ENCODE measurements around the gene TDRD7.

TDRD7 gene

DNA sequence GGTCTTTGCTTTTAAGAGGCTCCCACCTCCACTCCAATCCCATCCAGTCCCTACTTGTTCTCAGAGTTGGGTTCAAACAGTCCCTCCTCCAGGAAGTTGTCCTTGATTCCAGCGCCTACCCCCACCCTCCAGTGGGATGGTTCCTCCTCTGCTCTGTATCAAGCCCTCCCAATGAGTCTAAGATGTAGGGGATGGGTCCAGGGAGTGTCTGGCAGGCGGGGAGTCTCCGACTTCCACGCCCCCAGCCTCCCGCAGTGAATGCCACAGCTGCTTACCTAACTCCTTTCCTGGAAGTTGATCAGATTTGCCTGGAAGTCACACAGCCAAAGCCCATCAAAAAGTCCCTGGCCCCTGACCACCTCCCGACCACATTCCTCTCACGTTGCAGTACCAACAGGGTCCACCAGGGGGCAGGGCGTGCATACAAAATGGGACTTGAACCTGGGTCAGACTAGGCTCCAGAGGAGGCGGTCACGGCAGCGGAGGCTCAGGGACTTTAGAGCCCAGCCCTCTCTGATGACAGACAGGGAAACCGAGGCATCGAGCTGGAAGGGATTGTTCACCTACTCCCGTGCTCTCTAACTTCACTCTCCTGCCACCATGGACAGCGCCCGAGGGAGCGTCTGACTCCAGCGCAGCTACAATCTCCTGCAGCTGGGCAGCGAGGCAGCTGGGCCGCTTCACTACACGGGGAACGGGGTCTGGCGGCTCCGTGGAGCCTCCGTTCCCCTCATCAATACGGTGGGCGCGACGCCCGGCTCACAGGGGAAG lies 25.0 kb upstream of the TDRD7 start:
- DNase-seq, result peak; percentile 36 to 92 (median 80)
- intact Hi-C loops (cut with DNase I), result no loop called here

DNA sequence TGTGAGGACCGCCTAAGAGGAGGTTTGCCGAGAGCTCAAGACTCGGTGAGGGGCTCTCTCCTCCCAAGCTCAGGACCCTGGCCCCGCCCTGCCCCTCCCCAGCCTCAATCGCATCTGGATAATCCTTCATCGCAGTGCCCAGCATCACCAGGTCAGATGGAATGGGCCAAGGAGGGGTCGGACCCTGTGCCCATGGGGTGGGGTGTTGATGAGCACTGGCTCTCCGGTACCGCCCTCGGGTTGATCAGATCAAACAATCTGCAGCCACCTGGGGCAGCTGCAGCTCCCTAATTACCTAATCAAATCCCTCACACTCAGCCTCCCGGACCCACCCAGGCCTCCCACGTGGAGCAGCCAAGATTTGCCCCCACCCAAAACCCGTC lies 24.4 kb upstream of the TDRD7 start:
- no peak for DNase-seq
- intact Hi-C loops (cut with DNase I), result no loop called here

DNA sequence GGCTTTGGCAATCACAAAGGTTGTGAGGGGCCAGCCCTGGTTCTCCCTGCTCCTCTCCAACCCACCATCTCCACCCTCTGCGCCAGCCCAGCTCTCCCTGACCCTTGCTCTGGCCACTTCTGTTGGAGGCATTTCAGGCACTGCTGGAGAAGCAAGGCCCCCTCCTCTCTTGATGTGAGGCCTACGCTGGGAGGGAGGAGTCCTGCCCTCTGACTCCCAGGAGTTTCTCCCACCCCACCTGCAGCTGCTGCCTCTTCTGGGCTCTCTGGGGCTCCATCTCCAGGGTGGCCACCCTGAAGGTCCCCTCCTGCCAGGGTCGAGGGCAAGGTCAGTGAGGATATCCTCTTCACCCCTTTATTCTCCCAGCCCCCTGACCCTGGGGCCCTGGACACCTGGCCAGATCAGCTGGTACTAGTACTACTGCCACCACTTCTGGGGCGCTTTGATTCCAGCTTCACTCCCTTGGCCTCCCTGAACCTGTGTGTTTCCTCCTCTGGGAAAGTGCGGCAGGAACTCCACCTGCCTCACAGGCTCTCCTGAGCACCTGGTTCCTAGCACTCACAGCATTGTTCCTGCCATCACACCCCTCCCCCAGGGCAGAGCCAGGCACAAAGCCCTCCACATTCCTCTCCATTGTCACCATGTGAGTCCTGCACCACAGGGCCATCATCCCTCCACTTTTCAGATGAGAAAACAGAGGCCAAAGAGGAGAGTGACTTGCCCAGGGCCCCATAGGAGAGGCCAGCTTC lies 23.8 kb upstream of the TDRD7 start:
- intact Hi-C loops (cut with DNase I), result no loop called here

DNA sequence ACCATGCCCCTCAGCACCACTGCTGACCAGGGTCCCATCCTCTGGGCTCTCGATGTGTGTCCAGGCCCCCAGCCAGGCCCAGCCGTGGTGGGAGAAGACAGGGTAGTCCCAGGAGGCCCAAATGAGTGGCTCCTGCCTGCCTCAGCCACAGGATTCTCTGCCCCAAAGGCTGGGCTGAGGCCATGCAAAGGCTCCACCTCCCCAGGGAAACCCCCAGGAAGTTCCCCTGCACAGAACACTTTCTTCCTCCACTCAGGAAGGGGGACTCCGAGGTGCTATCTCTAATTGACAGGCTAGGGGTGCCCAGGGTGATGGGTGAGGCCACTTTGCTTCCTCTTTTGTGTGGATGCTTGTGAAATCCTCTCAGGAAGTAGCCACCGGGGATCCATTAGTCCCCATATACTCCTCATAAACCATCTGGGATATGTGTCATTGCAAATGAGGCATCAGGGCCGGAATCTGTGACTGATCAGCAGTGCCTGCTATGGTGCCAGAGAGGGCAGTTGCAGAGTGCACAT lies 23.1 kb upstream of the TDRD7 start:
- DNase-seq, result no peak
- intact Hi-C loops (cut with DNase I), result no loop called here

More for the DNA sequence above, 23.8 kb upstream of the TDRD7 start:
- no peak for DNase-seq

DNA sequence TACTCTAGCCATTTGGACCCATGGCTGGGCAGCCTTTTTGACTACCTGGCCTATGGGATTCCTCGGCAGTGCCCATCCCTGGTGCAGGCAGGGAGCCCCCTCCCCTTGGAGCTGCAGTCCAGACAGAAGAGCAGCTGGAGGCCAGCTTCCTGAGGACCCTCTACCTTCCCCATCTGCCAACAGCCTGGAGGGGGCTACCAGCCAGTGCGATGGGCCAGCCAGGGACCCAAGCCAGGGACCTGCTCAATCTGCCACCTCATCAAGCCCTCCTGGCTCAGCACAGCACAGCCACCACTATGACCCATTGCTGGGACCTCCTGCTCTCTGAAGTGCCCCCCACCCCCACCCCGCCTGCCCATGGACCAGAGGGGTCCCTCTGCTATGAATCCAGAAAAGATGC lies 22.6 kb upstream of the TDRD7 start:
- no peak for DNase-seq
- intact Hi-C loops (cut with DNase I), result no loop called here

DNA sequence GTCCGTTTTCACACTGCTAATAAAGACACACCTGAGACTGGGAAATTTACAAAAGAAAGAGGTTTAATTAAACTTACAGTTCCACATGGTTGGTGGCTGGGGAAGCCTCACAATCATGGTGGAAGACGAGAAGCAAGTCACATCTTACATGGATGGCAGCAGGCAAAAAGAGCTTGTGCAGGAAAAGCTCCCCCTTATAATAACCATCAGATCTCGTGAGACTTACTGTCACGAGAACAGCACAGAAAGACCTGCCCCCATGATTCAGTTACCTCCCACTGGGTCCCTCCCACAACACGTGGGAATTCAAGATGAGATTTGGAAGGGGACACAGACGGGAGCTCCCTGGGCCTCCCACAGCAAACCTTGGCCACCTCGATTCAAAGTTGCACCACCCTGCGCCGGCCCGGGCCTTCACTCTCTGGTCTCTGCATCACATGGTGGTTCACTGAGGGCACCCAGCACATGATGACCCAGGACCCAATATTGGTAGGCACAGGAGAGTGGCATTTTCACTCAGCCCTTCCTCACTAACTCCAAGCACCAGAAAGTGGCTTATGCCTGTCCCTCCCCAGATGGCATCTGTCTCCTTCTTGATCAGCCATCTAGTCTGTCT lies 21.0 kb upstream of the TDRD7 start:
- no peak for DNase-seq
- intact Hi-C loops (cut with DNase I), result no loop called here

DNA sequence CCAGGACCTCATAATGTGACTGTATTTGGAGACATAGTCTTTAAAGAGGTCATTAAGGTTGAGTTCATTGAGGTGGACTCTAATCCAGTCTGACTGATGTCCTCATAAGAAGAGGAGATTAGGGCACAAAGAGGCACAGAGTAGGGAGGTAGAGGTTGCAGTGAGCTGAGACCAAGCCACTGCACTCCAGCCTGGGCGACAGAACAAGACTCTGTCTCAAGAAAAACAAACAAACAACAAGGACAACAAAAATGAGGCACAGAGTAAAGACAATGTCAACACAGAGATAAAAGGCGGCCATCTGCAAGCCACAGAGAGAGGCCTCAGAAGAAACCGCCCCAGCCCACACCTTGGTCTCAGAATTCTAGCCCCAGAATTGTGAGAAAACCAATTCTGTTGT lies 17.0 kb upstream of the TDRD7 start:
- intact Hi-C loops (cut with DNase I), result no loop called here
- DNase-seq, result no peak

DNA sequence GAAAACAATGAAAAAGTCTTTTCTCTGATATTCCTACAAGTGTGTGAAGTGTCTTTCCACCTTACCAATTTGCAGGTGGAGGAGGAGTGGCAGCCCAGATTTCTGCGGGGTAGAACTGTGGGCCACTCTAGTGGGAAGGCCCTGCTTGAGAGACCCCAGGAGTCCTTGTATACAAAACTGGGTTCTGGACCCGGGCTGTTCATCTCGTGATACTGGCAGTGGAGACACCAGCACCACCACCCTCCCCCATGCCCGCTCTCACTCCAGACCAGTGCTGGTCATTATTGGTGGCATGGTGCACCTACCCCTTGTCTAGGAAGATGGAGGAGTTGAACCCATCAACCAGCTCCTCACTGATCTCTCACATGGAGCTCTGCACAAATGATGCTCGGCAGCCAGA lies 16.2 kb upstream of the TDRD7 start:
- intact Hi-C loops (cut with DNase I), result no loop called here
- no peak for DNase-seq

DNA sequence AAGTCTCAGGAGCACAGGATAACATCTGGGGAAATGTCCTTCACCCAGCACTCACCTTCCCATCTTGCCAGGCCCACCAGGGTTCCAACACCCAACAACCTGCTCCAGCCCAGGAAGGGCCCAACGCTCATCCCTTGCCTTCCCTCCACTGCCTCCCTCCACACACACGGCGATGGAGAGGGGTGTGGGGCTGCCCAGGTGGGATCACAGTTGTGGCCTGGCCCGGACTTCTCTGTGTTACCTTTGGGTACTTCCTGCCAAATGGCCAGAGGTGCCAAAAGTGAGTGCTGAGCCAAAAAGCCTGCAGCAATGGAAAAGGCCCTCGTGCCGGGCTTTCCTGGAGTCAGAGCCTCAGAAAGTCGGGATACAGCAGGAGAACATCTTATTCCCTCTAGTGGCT lies 15.6 kb upstream of the TDRD7 start:
- intact Hi-C loops (cut with DNase I), result no loop called here
- no peak for DNase-seq

DNA sequence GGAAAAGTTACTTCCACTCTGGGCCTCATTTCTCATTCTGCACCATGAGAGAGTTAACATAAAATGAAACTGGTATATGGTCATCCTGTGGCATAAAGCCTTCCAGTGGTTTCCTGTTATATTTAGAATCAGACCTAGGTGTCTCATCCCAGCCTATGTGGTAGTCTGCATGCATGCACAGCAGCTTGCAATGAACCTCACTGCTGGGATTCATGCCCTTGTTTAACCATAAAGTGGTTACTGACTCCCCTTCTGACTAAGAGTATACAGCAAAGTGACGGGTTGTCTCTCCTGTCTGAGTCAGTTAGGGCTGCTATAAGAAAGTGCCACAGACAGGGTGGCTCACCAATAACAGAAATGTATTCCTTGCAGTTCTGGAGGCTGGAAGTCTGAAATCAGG lies 14.7 kb upstream of the TDRD7 start:
- DNase-seq, result no peak
- intact Hi-C loops (cut with DNase I), result no loop called here

DNA sequence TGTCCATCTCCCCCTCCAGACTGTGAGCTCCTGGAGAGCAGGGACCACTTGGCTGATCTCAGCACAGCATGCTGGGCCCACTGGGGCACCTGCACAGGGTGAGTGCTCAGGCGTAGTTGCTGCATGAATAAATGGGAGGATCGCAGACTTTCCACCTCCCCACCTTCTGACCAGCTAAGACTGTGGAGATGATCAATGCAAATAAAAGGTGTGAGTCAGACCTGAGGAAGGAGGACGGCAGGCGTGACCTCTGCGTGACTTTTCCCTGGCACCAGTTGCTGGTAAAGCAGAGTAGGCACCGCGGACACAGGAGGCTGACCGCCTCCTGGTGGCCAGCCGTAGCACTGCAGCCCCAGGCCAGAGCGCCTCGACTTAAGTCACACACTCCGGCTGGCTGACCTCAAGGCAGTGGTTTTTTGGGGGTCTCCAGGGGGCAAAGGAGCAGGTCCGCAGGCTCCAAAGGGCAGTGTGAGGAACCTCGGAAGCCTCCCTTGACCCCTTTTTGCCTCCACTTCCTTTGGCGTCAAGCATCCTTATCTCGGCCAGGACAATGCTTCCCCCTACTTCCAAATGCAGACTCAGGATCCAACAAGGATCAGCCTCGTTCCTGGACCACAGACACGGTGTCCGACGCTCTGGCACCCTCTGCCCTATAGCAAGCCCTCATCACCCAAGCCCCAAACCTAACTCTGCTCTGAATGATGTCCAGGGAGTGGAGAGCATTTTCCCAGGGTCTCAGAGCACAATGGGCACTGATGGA lies 12.7 kb upstream of the TDRD7 start:
- DNase-seq, result peak in 38 of 42 donors; percentile 29 to 82 (median 58)

DNA sequence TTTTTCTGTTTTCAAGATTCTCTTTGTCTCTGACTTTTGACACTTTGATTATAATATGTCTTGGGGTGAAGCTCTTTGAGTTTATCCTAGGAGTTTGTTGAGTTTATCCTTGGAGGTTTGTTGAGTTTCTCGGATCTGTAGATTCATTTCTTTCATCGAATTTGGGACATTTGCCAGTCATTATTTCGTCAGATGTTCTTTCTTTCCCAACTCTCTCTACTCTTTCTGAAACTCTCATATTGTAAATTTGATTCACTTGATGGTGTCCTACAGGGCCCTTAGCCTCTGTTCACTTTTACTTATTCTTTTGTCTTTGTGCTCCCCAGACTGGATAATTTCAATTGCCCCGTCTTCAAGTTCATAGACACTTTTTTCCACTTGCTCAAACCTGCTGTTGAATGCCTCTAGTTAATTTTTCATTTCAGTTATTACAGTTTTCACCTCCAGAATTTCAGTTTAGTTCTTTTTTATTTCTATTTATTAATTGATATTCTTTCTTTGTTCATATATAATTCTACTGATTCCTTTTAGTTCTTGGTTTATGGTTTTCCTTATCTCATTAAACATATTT lies 8.1 kb upstream of the TDRD7 start:
- DNase-seq, result no peak
- intact Hi-C loops (cut with DNase I), result no loop called here

More for the DNA sequence above, 12.7 kb upstream of the TDRD7 start:
- intact Hi-C loops (cut with DNase I), result no loop called here

DNA sequence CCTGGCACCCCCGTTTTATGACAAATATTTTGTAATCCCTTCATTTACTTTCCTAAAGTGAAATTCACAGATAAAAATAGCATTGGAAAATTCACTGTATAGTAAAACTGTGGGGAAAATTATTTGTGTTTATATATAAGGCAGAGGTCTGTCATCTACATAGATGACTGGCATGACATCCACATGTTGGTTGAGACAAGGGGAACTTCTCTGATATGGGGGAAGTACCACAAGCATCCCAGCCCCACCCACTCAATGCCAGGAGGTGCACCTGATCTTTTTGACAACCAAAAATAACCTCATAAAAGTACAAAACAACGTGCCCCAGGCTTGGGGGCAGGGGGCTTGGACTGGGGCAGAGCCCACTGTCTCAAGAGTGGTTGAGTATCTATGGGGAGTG lies 6.3 kb upstream of the TDRD7 start:
- intact Hi-C loops (cut with DNase I), result no loop called here
- no peak for DNase-seq

DNA sequence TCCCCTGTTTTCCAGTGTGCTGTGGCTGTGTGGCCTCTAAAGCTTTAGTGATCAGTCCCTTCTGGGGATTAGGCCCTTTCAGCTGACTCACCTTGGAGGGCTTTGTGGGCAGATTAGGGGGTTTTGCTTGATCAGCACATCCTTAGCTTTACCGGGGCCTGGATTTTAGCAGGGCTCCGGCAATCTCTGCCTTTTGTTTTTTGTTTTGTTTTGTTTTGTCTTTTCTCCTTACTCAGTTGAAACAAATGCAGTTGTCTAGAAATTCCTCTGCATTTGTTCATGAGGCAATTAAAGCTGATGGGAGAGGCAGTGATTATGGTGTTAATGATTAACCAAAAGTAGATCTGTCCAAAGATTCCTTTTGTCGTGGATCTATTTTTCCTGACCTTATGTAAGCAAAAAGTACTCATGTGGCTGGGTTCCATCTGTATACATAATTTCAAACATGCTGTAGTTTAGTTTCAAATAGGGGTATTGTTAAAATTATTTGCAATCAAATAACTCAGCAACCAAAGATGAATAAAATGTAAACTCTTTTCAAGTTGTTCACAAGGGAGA lies 5.2 kb upstream of the TDRD7 start:
- DNase-seq, result no peak
- intact Hi-C loops (cut with DNase I), result no loop called here

DNA sequence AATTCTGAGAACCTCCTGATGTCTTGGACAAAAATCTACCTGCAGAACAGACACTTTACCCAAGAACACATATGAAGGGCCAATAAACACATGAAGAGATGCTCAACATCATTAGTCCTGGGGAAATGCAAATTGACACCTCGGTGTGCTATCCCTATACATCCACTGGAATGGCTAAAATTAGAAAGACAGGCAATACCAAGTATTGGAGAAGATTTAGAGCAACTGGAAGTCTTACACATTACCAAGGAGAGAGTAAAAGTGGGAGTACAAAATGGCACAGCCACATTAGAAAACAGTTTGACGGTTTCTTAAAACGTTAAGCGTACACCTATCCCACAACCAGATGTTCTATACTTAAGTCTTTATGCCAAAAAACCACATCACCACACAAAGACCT lies 3.3 kb upstream of the TDRD7 start:
- intact Hi-C loops (cut with DNase I), result no loop called here
- DNase-seq, result no peak

DNA sequence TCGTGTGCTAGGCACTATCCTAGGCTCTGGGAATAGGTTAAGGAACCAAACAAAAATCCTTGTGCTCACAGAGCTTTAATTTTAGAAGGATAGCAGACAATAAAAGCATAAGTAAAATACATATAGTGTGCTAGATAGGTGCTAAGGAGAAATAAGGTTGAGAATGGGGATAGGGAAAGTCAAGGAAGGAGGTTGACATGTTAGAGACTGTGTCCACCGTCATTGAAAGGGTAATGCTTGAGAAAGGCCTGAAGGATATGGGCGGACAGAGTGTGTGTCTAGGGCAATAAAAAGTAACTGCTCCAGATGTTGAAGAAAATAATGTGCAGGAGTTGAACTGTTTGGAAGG lies 482 bp upstream of the TDRD7 start:
- no peak for DNase-seq
- intact Hi-C loops (cut with DNase I), result loop anchor here (10.0 kb wide), 1 partner anchor 203 kb away; no protein-coding TSS in a partner anchor

DNA sequence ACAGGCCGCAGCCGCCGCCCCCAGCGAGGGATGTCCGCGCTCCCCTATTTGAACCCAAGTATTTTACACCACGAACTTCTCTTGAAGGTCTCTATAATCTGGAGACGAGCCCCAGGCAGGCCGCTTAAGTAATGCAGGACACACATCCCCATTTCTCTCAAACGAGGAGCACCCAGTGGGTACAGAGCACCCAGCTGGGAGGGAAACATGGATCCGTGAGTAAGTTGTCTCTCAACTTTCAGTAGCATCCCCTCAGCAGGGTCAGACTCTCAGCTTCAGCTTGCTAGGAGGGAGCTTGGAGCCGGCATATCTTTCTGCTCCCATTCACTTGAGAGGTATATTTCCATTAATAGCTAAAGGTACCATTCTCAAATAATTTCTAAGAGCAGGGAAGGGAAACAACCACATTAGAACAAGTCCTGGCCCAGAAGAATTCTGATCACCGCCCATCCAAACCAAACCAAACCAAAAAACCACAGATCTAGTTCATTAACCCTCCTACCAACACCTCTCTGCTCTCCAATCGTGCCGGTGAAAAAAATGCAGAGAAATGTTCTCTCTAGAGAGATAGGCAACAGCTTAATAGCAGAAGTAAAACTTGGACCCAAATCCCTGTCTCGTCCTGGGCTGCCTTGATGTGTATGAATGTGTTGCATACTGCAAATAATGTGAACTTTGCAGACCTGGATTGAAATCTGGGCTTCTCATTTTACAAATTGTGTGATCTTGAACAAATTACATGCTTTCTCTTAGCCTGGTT lies 910 bp downstream of the TDRD7 start:
- peak in 11 of 42 donors; percentile 24 to 54 (median 33) for DNase-seq
- intact Hi-C loops (cut with DNase I), result loop anchor here (10.0 kb wide), 1 partner anchor 202 kb away; no protein-coding TSS in a partner anchor

DNA sequence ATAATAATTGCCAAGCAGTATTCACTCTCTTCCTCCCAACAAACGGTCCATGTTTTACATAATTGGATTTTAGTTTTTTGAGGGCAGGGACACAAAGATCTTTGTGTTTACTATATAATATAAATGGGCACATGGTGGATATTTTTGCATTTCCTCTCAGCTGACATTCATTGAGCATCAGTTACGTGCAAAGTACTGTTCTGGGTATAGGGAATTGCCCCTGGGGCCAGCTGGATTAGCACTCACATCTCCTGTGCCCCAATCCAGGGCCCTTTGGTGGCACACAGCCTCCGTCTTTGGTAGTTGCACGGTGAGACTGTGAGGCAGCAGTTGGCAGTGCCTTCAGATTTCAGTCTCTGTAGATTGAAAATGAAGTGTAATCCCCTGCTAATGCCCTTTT lies 1.6 kb downstream of the TDRD7 start:
- intact Hi-C loops (cut with DNase I), result loop anchor here (10.0 kb wide), 1 partner anchor 201 kb away; no protein-coding TSS in a partner anchor
- DNase-seq, result peak in 1 of 42 donors; percentile 3

Measured in head of caudate nucleus (tissue), 42 donors.